OCI-LY3 (cell line): Measurements from ENCODE around the gene NPC2.

Experiments
- H2AFZ ChIP-seq: fragments of 200-600, 300-600 bp; shearing (Covaris generic); 2 replicates; pipeline ENCODE4 v1.6.0; 2014; ENCODE audit warnings: antibody characterized with exemption, low read depth, low read length
- H3K27ac ChIP-seq: fragments of 200-600, 300-600 bp; sonication (generic); 2 replicates; pipeline ENCODE4 v1.5.1; 2014; ENCODE audit warnings: mild to moderate bottlenecking, low read length, moderate library complexity, mixed read lengths
- H3K27me3 ChIP-seq: fragments of 200-600, 300-600 bp; sonication (generic); 2 replicates; pipeline ENCODE4 v1.6.1; 2014; ENCODE audit warnings: low read depth, low read length, mixed read lengths
- H3K36me3 ChIP-seq: fragments of 200-600, 300-600 bp; sonication (generic); replicated peaks from 2 replicates; pipeline ENCODE3; 2014; ENCODE audit warnings: low read depth, low read length, mixed read lengths
- H3K4me1 ChIP-seq: fragments of 300-600, 200-600 bp; sonication (generic); 2 replicates; pipeline ENCODE4 v1.6.1; 2014; ENCODE audit warnings: low read length, mixed read lengths
- H3K4me2 ChIP-seq: fragments of 200-600, 300-600 bp; sonication (generic); 2 replicates; pipeline ENCODE4 v1.6.1; 2014; ENCODE audit warnings: low read length, mixed read lengths
- H3K4me3 ChIP-seq: fragments of 300-600, 200-600 bp; sonication (generic); 2 replicates; pipeline ENCODE4 v1.5.1; 2014; ENCODE audit warnings: antibody characterized with exemption, mild to moderate bottlenecking, low read length, moderate library complexity
- H3K79me2 ChIP-seq: fragments of 300-600, 200-600 bp; shearing (Covaris generic); 2 replicates; pipeline ENCODE4 v1.6.1; 2014; ENCODE audit warnings: mild to moderate bottlenecking, low read length, mixed read lengths
- H3K9ac ChIP-seq: fragments of 300-600, 200-600 bp; shearing (Covaris generic); 2 replicates; pipeline ENCODE4 v1.6.0; 2014; ENCODE audit warnings: mild to moderate bottlenecking, low read length, moderate library complexity
- H3K9me3 ChIP-seq: fragments of 200-600, 300-600 bp; shearing (Covaris generic); 2 replicates; pipeline ENCODE4 v1.6.1; 2014; ENCODE audit warnings: low read length, mixed read lengths; ENCODE audit not compliant: insufficient read depth
- H4K20me1 ChIP-seq: fragments of 200-600, 300-600 bp; sonication (generic); 2 replicates; pipeline ENCODE4 v1.6.1; 2016; ENCODE audit warnings: low read length, mixed read lengths; ENCODE audit not compliant: insufficient read depth
- EZH2phosphoT487 ChIP-seq: fragments of 200-600 bp; shearing (Covaris generic); IDR thresholded peaks from 2 replicates; pipeline ENCODE4 v1.6.1; 2018; ENCODE audit warnings: antibody characterized with exemption, mixed run types, low read depth
- TF ChIP-seq, protein P1 (sequence below): fragments of 200-600, 300-600 bp; sonication (generic); IDR thresholded peaks from 2 replicates; pipeline ENCODE4 v1.5.1; 2014; ENCODE audit warnings: antibody characterized with exemption, low read length, low read depth

Gene NPC2

DNA sequence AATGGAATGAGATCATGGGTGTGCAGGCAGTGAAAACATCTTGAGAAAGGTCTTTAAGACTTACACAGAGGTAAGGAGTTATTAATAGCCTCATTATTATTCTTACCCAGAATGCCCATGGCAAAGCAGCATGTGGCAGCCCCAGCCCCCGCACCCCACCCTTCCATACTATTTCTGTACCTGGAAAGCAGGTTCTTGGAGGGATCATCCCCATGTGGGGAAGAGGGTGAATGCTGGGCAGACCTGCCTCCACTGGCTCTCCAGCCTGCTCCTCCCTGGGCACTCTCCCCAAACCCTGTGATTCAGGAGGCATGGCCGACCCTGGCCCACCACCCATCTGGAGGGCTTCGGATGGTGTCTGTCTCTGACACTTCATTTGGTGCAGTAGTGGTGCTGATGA lies 28.3 kb downstream of the NPC2 start:
- Histone ChIP-seq H3K36me3 (no peaks in the 10 kb centered on the region), H3K4me2 (no peak overlapping the region), H3K9me3 (no peaks in the 10 kb centered on the region)

DNA sequence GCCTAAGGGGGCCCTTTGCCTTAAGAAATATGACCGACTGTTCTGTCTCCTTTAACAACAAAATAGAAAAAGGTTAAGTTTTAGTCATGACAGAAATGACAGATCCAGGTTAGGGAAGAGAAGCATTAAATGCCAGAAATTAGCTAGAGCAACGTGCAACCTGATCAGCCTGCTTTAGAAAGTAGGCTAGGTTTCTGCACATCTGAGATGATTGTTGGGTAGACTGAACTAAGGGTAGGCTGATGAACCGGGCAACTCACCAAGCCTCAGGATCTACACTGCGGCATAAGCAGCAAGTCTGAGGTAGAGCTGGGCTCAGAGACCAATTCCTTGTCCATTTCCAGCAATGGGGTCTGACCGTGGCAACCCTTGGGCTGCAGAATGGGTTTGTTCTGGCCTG lies 29.4 kb downstream of the NPC2 start:
- Histone ChIP-seq H3K36me3 (no peaks in the 10 kb centered on the region), H3K9ac (no peak overlapping the region), H3K4me1 (peaks cover 5% of the 10 kb centered on the region; the same call in 1 of the 2 replicates), H2AFZ (no peak overlapping the region), H4K20me1 (no peaks in the 10 kb centered on the region), H3K27ac (no peak overlapping the region), H3K4me2 (no peak overlapping the region), H3K9me3 (no peaks in the 10 kb centered on the region), H3K27me3 (peaks cover 13% of the 10 kb centered on the region; the same call in 1 of the 2 replicates), H3K79me2 (no peaks in the 10 kb centered on the region), H3K4me3 (no peak overlapping the region)
- TF ChIP-seq EZH2phosphoT487, result no peak
- TF ChIP-seq, protein P1, sequence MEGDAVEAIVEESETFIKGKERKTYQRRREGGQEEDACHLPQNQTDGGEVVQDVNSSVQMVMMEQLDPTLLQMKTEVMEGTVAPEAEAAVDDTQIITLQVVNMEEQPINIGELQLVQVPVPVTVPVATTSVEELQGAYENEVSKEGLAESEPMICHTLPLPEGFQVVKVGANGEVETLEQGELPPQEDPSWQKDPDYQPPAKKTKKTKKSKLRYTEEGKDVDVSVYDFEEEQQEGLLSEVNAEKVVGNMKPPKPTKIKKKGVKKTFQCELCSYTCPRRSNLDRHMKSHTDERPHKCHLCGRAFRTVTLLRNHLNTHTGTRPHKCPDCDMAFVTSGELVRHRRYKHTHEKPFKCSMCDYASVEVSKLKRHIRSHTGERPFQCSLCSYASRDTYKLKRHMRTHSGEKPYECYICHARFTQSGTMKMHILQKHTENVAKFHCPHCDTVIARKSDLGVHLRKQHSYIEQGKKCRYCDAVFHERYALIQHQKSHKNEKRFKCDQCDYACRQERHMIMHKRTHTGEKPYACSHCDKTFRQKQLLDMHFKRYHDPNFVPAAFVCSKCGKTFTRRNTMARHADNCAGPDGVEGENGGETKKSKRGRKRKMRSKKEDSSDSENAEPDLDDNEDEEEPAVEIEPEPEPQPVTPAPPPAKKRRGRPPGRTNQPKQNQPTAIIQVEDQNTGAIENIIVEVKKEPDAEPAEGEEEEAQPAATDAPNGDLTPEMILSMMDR, result no peak

More for the DNA sequence above, 28.3 kb downstream of the NPC2 start:
- Histone ChIP-seq H3K9ac (no peak overlapping the region), H4K20me1 (no peaks in the 10 kb centered on the region), H3K4me1 (no peaks in the 10 kb centered on the region), H3K79me2 (no peaks in the 10 kb centered on the region), H3K27me3 (peaks cover 13% of the 10 kb centered on the region; the same call in 1 of the 2 replicates), H3K4me3 (no peak overlapping the region), H2AFZ (no peak overlapping the region), H3K27ac (no peak overlapping the region)
- TF ChIP-seq, protein P1, result no peak
- TF ChIP-seq EZH2phosphoT487, result no peak

DNA sequence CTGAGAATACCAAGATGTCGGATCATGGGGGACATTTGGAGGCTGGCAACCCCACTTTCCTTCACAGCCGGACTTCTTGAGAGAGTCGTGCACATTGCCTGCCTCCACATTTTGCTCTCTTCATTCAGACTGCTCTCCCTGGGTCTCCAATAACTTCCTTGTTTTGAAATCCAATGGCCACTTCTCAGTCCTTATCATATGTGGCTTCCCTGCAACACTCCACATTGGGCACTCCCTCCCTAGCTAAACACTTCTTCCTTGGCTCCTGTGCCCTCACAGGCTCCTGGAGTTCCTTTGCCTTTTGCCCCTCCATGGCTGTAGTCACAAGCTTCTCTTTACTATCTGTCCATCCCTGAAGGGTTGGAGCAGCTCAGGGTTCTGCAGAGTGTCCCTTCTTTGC lies 30.1 kb downstream of the NPC2 start:
- no peaks in the 10 kb centered on the region for H3K36me3 ChIP-seq
- H3K4me1 ChIP-seq, result peaks cover 5% of the 10 kb centered on the region; the same call in 1 of the 2 replicates
- no peak overlapping the region for H3K27ac ChIP-seq
- H2AFZ ChIP-seq, result no peak overlapping the region
- no peak overlapping the region for H3K4me2 ChIP-seq
- no peaks in the 10 kb centered on the region for H4K20me1 ChIP-seq
- no peaks in the 10 kb centered on the region for H3K9me3 ChIP-seq
- H3K4me3 ChIP-seq, result no peak overlapping the region
- H3K27me3 ChIP-seq, result peaks cover 13% of the 10 kb centered on the region; the same call in 1 of the 2 replicates
- no peaks in the 10 kb centered on the region for H3K79me2 ChIP-seq
- no peak overlapping the region for H3K9ac ChIP-seq
- TF ChIP-seq, protein P1, result no peak
- no peak for TF ChIP-seq EZH2phosphoT487

DNA sequence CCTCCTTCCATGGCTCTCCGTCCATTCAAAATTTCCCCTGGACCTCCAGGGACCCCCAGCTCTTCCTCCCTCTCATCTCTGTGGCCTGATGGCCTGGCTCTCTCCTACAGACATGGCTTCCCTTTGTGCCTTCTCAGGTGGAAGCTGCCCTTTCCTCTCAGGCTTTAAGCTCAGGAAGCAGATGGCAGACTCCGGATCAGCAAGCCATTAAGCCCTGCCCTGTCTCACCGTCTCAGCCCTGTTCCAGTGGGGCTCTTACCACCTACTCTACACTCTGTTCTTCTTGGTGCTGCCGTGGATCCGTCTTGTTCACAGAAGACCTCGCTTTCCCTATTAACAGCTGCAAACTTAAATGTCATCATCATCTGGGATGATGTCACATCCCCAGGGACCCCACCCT lies 33.1 kb downstream of the NPC2 start:
- Histone ChIP-seq H3K4me1 (peaks cover 5% of the 10 kb centered on the region; the same call in 1 of the 2 replicates), H3K27me3 (peaks cover 13% of the 10 kb centered on the region; the same call in 1 of the 2 replicates), H4K20me1 (no peaks in the 10 kb centered on the region), H3K9ac (no peak overlapping the region), H3K79me2 (no peaks in the 10 kb centered on the region), H3K4me3 (no peak overlapping the region), H3K4me2 (no peak overlapping the region), H2AFZ (no peak overlapping the region), H3K9me3 (no peaks in the 10 kb centered on the region), H3K36me3 (no peaks in the 10 kb centered on the region), H3K27ac (no peak overlapping the region)
- TF ChIP-seq EZH2phosphoT487, result no peak
- TF ChIP-seq, protein P1, result no peak
